Measurements from ENCODE around the gene MAML3. TPM values are rescaled to one million over a fixed set of nuclear protein-coding genes. Genes with fewer than 3 reads are reported as not detected.

The MAML3 gene
- total and polyA plus RNA-seq, 12 donors, result 1.1 to 4.6 (median 2.6) TPM

GRCh38 chr4:139807483-139807882 is 346.5 kb downstream of the MAML3 start:
- 97 to 100% methylated on average over 4 of the region's 4 CpGs for WGBS, 2 donors
- H3K27ac ChIP-seq, result peak overlapping the region in 2 of 10 donors; percentile 80 to 83
- peaks cover 2 to 22% (median 16%) of the 10 kb centered on the region in 9 donors for H3K4me1 ChIP-seq
- TF ChIP-seq CTCF (IDR thresholded peaks at IDR 0.05), result no peak
- H3K36me3 ChIP-seq, result no peaks in the 10 kb centered on the region
- ATAC-seq (no peak), DNase-seq (no peak)
- no peaks in the 10 kb centered on the region for H3K27me3 ChIP-seq
- H3K9me3 ChIP-seq, result peaks cover 0 to 11% (median 6%) of the 10 kb centered on the region in 11 donors
- intact Hi-C loops (cut with DNase I), result no loop called here
- H3K4me3 ChIP-seq, result no peak overlapping the region

DNA sequence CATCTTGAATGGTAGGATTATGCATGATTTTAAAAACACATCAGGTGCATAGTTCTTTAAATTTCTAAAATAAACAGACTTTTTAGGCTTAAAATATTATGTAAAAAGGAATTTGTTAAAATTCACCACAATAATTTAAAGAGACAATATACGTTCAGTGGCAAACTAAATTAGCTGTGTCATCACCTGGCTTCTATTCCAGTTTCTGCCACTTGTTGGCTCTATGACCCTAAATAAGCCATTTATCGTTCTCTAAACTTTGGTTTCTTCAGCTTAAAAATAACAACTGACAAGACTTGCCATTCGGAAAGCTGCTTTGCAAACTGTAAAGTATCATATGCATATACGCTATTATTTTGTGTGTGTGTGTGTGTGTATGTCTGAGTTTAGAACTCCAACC is 347.1 kb downstream of the MAML3 start:
- no peaks in the 10 kb centered on the region for H3K27me3 ChIP-seq
- peaks cover 0 to 11% (median 6%) of the 10 kb centered on the region in 11 donors for H3K9me3 ChIP-seq
- ATAC-seq (no peak), DNase-seq (no peak)
- no peaks in the 10 kb centered on the region for H3K36me3 ChIP-seq
- no peak overlapping the region for H3K27ac ChIP-seq
- 78 to 81% methylated on average over 4 of the region's 4 CpGs for WGBS, 2 donors
- peak in 1 of 9 donors; percentile 5 for TF ChIP-seq CTCF (IDR thresholded peaks at IDR 0.05)
- intact Hi-C loops (cut with DNase I), result no loop called here
- no peak overlapping the region for H3K4me3 ChIP-seq
- H3K4me1 ChIP-seq, result peaks cover 2 to 22% (median 16%) of the 10 kb centered on the region in 9 donors

DNA sequence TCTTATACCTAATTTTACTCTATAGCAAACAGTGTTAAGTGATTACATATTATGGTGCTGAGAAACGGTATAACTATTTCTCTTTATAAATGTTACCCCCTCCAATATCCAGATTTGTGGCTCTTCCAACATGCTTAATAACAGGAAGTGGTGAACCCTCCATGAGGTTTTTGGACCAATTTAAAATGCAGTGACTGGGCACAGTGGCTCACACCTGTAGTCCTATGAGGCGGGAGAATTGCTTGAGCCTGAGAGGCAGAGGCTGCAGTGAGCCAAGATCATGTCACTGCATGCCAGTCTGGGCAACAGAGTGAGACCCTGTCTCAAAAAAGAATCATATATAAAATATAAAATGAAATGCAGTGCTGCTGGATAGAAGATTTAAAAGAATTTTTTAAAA is 351.1 kb downstream of the MAML3 start:
- no peak for ATAC-seq
- intact Hi-C loops (cut with DNase I), result no loop called here
- no peaks in the 10 kb centered on the region for H3K36me3 ChIP-seq
- 91 to 93% methylated on average over 2 of the region's 2 CpGs for WGBS, 2 donors
- no peaks in the 10 kb centered on the region for H3K9me3 ChIP-seq
- no peaks in the 10 kb centered on the region for H3K27me3 ChIP-seq
- no peak overlapping the region for H3K27ac ChIP-seq
- DNase-seq, result no peak
- no peak for TF ChIP-seq CTCF (IDR thresholded peaks at IDR 0.05)
- peaks cover 0 to 19% (median 7%) of the 10 kb centered on the region in 9 donors for H3K4me1 ChIP-seq
- no peak overlapping the region for H3K4me3 ChIP-seq

DNA sequence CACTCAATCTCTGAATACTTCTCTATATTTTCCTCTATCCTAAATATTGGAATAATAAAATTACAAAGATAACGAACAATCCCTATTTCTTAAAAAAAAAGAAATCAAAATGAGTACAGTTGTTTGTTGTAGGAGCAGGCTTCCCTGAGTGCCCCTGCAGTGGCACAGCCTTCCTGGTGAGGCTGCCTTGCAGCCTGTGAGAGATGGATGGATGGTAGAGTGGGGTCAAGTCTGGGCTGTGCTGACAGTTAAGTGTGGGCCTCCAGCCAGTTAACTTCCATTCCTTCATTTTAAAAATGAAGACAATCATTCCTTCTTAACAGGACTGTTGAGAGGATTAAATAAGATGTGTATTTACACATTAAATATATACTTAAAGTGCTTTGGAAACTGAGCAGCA is 351.5 kb downstream of the MAML3 start:
- intact Hi-C loops (cut with DNase I), result no loop called here
- H3K4me1 ChIP-seq, result peaks cover 0 to 19% (median 7%) of the 10 kb centered on the region in 9 donors
- H3K27me3 ChIP-seq, result no peaks in the 10 kb centered on the region
- no peak for DNase-seq
- ATAC-seq, result no peak
- H3K4me3 ChIP-seq, result no peak overlapping the region
- no peaks in the 10 kb centered on the region for H3K9me3 ChIP-seq
- no peak for TF ChIP-seq CTCF (IDR thresholded peaks at IDR 0.05)
- H3K27ac ChIP-seq, result no peak overlapping the region
- no peaks in the 10 kb centered on the region for H3K36me3 ChIP-seq
- WGBS, 2 donors, result 92 to 98% methylated on average over 1 of the region's 1 CpG

Measured in heart right ventricle (tissue), 16 donors.